GM23338 (cell line): ENCODE data around the gene ACP6. TPM values are rescaled to one million over a fixed set of nuclear protein-coding genes. Genes with fewer than 3 reads are reported as not detected.

ENCODE experiments used
- ATAC-seq: fragments of 200-7000 bp; cut with Tn5 transposase; 3 replicates; pipeline ENCODE4 v1.9.1; 2020
- DNase-seq: peaks from one replicate; pipeline ENCODE4 v3.0.0-alpha.2; 2015; ENCODE audit warnings: low spot score
- H2AFZ ChIP-seq: fragments of 200-600 bp; sonication (generic); 2 replicates; pipeline ENCODE4 v1.8.0; 2016; ENCODE audit warnings: antibody characterized with exemption, mild to moderate bottlenecking, moderate library complexity
- H3F3A ChIP-seq: fragments of 200-600 bp; sonication (generic); replicated peaks from 2 replicates; pipeline ENCODE4 v1.8.0; 2017; ENCODE audit warnings: antibody characterized with exemption, mixed run types, low read depth
- H3K27ac ChIP-seq: fragments of 200-600 bp; sonication (generic); 2 replicates; pipeline ENCODE4 v1.6.1; 2016; ENCODE audit warnings: low read depth
- H3K27me3 ChIP-seq: fragments of 200-600 bp; sonication (generic); 2 replicates; pipeline ENCODE4 v1.8.0; 2016; ENCODE audit warnings: mild to moderate bottlenecking, mixed run types, moderate library complexity; ENCODE audit not compliant: insufficient read depth
- H3K36me3 ChIP-seq: fragments of 200-600 bp; sonication (generic); 2 replicates; pipeline ENCODE4 v1.8.0; 2016; ENCODE audit warnings: mild to moderate bottlenecking; ENCODE audit not compliant: insufficient read depth
- H3K4me1 ChIP-seq: fragments of 200-600 bp; sonication (generic); 2 replicates; pipeline ENCODE4 v1.8.0; 2016; ENCODE audit warnings: mild to moderate bottlenecking, moderate library complexity; ENCODE audit not compliant: insufficient read depth
- H3K4me2 ChIP-seq: fragments of 200-600 bp; sonication (generic); 2 replicates; pipeline ENCODE4 v1.7.1; 2017; ENCODE audit warnings: mixed run types
- H3K4me3 ChIP-seq: fragments of 200-600 bp; sonication (generic); 2 replicates; pipeline ENCODE4 v1.6.1; 2016; ENCODE audit warnings: mixed run types
- H3K79me2 ChIP-seq: fragments of 200-600 bp; sonication (generic); replicated peaks from 2 replicates; pipeline ENCODE4 v1.8.0; 2017; ENCODE audit warnings: mild to moderate bottlenecking; ENCODE audit not compliant: insufficient read depth
- H3K9me2 ChIP-seq: fragments of 200-600 bp; sonication (generic); 2 replicates; pipeline ENCODE4 v1.8.0; 2017; ENCODE audit not compliant: insufficient read depth
- H4K20me1 ChIP-seq: fragments of 200-600 bp; sonication (generic); replicated peaks from 2 replicates; pipeline ENCODE4 v1.8.0; 2017; ENCODE audit warnings: mild to moderate bottlenecking; ENCODE audit not compliant: insufficient read depth
- H3K27ac Mint-ChIP-seq: 2 replicates; pipeline ENCODE4 v1.8.0; 2020; ENCODE audit warnings: inconsistent platforms, mild to moderate bottlenecking, moderate library complexity, mixed read lengths
- H3K27me3 Mint-ChIP-seq: 3 replicates; pipeline ENCODE4 v1.8.0; 2022; ENCODE audit warnings: low read depth, mild to moderate bottlenecking, moderate library complexity, mixed read lengths, inconsistent platforms; ENCODE audit not compliant: insufficient read depth, poor library complexity
- H3K36me3 Mint-ChIP-seq: 3 replicates; pipeline ENCODE4 v1.8.0; 2021; ENCODE audit warnings: low read depth, mild to moderate bottlenecking, inconsistent platforms, moderate library complexity, mixed read lengths
- H3K4me1 Mint-ChIP-seq: 3 replicates; pipeline ENCODE4 v1.8.0; 2020; ENCODE audit warnings: mild to moderate bottlenecking, inconsistent platforms, mixed read lengths
- H3K4me3 Mint-ChIP-seq: 3 replicates; pipeline ENCODE4 v1.8.0; 2021; ENCODE audit warnings: moderate library complexity, mild to moderate bottlenecking, inconsistent platforms, mixed read lengths
- H3K9me3 Mint-ChIP-seq: 3 replicates; pipeline ENCODE4 v1.8.0; 2020; ENCODE audit warnings: moderate library complexity, mild to moderate bottlenecking, inconsistent platforms, mixed read lengths
- EZH2 ChIP-seq: fragments of 200-600 bp; sonication (generic); IDR thresholded peaks from one replicate; pipeline ENCODE4 v1.8.0; 2017; ENCODE audit warnings: antibody characterized with exemption, mild to moderate bottlenecking, low read depth; ENCODE audit not compliant: unreplicated experiment
- EZH2phosphoT487 ChIP-seq: fragments of 200-600 bp; sonication (generic); IDR thresholded peaks from one replicate; pipeline ENCODE4 v1.8.1; 2018; ENCODE audit warnings: antibody characterized with exemption; ENCODE audit not compliant: unreplicated experiment
- STAT1 ChIP-seq: IDR thresholded peaks from one replicate; pipeline ENCODE4 v1.6.1; 2016; ENCODE audit warnings: antibody characterized with exemption; ENCODE audit not compliant: unreplicated experiment
- ZNF331 ChIP-seq: fragments of 250-450 bp; sonication (Bioruptor Pico); IDR thresholded peaks from 2 replicates; pipeline ENCODE4 v1.5.0; 2020; ENCODE audit warnings: low read depth, mild to moderate bottlenecking, moderate library complexity
- polyA plus RNA-seq: library from polyadenylated mRNA; unstranded; fragments of >200 nt; fragmentation: Nextera tagmentation; extraction: Ambion mirVana; gene quantifications from 2 replicates; pipeline ENCODE4 v1.2.1, GENCODE V29; 2016
- total RNA-seq: library from RNA; depleted of rRNA; stranded (reverse); fragments of >200 nt; shearing (Covaris generic); gene quantifications from 2 replicates; pipeline ENCODE4 v1.2.3, GENCODE V29; 2014
- TF ChIP-seq, protein P1 (sequence below): IDR thresholded peaks from one replicate; pipeline ENCODE4 v1.6.1; 2018; ENCODE audit warnings: antibody characterized with exemption; ENCODE audit not compliant: unreplicated experiment
- TF ChIP-seq, protein P2 (sequence below): IDR thresholded peaks from 2 replicates; pipeline ENCODE4 v1.6.1; 2016; ENCODE audit warnings: antibody characterized with exemption
- TF ChIP-seq, protein P3 (sequence below), 2 experiments: fragments of 200-600 bp in 1 of 2; sonication (generic) in 1 of 2; conservative IDR thresholded peaks; 2 replicates each; pipeline versions ENCODE4 v1.5.1 to v1.6.1; 2016 to 2017; ENCODE audit warnings: antibody characterized with exemption in 2 of 2, low read depth in 2 of 2, mild to moderate bottlenecking in 2 of 2, moderate library complexity in 1 of 2

ACP6 gene
- total and polyA plus RNA-seq, 2 experiments from 2014 or later, result 20.6 to 26.5 TPM

DNA sequence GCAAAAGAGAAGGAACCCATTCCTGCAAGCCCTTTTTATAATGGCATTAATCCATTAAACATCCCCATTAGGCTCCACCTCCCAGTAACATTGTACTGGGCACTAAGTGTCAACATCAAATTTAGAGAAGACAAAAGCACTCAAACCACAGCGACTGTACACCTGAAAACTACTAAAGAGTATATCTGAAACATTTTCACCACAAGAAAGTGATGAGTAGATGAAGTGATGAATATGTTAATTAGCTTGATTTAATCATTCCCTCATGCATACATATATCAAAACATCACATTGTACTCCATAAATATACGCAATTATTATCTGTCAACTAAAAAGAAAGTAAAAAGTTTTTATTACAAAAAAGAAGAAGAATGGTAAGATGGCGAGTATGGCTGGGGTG lies 26.4 kb downstream of the ACP6 start (continued):
- TF ChIP-seq, protein P1, sequence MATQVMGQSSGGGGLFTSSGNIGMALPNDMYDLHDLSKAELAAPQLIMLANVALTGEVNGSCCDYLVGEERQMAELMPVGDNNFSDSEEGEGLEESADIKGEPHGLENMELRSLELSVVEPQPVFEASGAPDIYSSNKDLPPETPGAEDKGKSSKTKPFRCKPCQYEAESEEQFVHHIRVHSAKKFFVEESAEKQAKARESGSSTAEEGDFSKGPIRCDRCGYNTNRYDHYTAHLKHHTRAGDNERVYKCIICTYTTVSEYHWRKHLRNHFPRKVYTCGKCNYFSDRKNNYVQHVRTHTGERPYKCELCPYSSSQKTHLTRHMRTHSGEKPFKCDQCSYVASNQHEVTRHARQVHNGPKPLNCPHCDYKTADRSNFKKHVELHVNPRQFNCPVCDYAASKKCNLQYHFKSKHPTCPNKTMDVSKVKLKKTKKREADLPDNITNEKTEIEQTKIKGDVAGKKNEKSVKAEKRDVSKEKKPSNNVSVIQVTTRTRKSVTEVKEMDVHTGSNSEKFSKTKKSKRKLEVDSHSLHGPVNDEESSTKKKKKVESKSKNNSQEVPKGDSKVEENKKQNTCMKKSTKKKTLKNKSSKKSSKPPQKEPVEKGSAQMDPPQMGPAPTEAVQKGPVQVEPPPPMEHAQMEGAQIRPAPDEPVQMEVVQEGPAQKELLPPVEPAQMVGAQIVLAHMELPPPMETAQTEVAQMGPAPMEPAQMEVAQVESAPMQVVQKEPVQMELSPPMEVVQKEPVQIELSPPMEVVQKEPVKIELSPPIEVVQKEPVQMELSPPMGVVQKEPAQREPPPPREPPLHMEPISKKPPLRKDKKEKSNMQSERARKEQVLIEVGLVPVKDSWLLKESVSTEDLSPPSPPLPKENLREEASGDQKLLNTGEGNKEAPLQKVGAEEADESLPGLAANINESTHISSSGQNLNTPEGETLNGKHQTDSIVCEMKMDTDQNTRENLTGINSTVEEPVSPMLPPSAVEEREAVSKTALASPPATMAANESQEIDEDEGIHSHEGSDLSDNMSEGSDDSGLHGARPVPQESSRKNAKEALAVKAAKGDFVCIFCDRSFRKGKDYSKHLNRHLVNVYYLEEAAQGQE, result no peak
- TF ChIP-seq ZNF331 (CRISPR knock-in tag), result no peak
- no peak for TF ChIP-seq EZH2
- TF ChIP-seq, protein P2, sequence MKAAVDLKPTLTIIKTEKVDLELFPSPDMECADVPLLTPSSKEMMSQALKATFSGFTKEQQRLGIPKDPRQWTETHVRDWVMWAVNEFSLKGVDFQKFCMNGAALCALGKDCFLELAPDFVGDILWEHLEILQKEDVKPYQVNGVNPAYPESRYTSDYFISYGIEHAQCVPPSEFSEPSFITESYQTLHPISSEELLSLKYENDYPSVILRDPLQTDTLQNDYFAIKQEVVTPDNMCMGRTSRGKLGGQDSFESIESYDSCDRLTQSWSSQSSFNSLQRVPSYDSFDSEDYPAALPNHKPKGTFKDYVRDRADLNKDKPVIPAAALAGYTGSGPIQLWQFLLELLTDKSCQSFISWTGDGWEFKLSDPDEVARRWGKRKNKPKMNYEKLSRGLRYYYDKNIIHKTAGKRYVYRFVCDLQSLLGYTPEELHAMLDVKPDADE, result no peak
- TF ChIP-seq EZH2phosphoT487, result no peak

DNA sequence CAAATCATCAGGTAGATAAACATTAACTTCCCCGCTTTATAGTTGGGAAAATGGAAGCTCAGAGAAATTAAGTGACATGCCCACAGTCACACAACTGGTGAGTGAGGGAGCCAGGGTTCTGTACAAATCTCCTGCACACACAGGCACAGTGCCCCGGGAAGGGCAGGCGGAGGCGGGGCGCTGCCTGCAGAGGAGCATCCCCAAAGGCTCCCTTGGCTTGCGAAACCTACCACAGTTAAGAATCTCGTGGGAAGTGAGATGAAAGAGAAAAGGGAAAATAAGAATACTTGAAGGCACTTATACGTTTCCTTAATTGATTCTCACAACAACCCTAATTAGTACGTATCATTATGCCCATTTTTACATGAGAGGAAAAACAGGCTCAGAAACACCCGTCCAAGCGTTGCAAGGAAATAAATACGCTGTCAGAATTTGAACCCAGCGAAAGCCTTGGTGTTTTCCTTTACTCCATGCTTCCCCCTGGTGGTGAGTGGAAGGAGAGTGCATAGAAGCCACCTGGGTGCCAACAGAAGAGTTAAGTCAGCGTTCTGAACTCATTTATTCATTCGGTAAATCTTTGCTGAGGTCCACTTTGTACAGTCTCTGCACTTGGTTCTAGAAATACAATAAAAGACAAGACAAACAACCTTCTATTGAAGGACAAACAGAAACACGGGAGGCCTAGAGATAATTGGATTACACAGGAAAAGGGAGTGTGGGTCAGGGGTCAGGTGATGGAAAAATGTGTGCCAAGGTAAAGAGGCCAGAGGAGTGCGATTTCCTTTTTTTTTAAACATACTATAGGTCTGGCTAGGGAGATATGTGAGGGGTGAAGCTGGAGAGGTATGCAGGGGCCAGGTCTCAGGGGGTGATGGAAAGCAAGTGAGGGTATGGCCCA lies 28.4 kb downstream of the ACP6 start:
- Mint-ChIP-seq H3K4me3 (no peak overlapping the region), H3K27ac (no peak overlapping the region), H3K27me3 (peaks cover 4% of the 10 kb centered on the region), H3K4me1 (peaks cover 5% of the 10 kb centered on the region; the same call in 2 of the 3 replicates), H3K9me3 (no peaks in the 10 kb centered on the region), H3K36me3 (peaks cover 6% of the 10 kb centered on the region)
- no peaks in the 10 kb centered on the region for H3K79me2 ChIP-seq
- no peak overlapping the region for H2AFZ ChIP-seq
- H3K9me2 ChIP-seq, result no peaks in the 10 kb centered on the region
- peak; percentile 57 for ATAC-seq
- peaks cover 3% of the 10 kb centered on the region; the same call in 1 of the 2 replicates for H3K36me3 ChIP-seq
- no peak overlapping the region for H3K4me2 ChIP-seq
- no peak overlapping the region for H3K4me3 ChIP-seq
- peak overlapping the region; percentile 3; the same call in 1 of the 2 replicates for H3K27ac ChIP-seq
- DNase-seq, result peak; percentile 88
- TF ChIP-seq STAT1, result no peak
- TF ChIP-seq, protein P3, sequence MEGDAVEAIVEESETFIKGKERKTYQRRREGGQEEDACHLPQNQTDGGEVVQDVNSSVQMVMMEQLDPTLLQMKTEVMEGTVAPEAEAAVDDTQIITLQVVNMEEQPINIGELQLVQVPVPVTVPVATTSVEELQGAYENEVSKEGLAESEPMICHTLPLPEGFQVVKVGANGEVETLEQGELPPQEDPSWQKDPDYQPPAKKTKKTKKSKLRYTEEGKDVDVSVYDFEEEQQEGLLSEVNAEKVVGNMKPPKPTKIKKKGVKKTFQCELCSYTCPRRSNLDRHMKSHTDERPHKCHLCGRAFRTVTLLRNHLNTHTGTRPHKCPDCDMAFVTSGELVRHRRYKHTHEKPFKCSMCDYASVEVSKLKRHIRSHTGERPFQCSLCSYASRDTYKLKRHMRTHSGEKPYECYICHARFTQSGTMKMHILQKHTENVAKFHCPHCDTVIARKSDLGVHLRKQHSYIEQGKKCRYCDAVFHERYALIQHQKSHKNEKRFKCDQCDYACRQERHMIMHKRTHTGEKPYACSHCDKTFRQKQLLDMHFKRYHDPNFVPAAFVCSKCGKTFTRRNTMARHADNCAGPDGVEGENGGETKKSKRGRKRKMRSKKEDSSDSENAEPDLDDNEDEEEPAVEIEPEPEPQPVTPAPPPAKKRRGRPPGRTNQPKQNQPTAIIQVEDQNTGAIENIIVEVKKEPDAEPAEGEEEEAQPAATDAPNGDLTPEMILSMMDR (conservative IDR thresholded peaks at IDR 0.05; ENCODE audit: low read depth in 2 of 2), result peak; percentile 83 to 93
- TF ChIP-seq ZNF331 (CRISPR knock-in tag), result no peak
- H3K27me3 ChIP-seq, result no peaks in the 10 kb centered on the region
- no peaks in the 10 kb centered on the region for H3F3A ChIP-seq
- no peaks in the 10 kb centered on the region for H4K20me1 ChIP-seq
- 0 out of 2 replicates have a peak, but pooled peaks cover 4% of the 10 kb centered on the region for H3K4me1 ChIP-seq
